ENCODE results near the gene SAMM50. TPM values are rescaled to one million over a fixed set of nuclear protein-coding genes. Genes with fewer than 3 reads are reported as not detected.
A peak's percentile ranks its signal among the peaks of the same experiment; 100 is the strongest.

The SAMM50 gene
- total RNA-seq, 2 donors from 2014 or later, result 24.8 to 26.0 TPM

GRCh38 chr22:43953988-43954785, 1.1 kb upstream of the SAMM50 start:
- ATAC-seq, result no peak
- Mint-ChIP-seq H3K36me3 (ENCODE audit: low read depth) (no peaks in the 10 kb centered on the region), H3K27me3 (peaks cover 12% of the 10 kb centered on the region), H3K4me3 (peak overlapping the region; percentile 96), H3K27ac (peak overlapping the region; percentile 93), H3K4me1 (peaks cover 34% of the 10 kb centered on the region)
- no peaks in the 10 kb centered on the region for H3K9me3 ChIP-seq (ENCODE audit: control insufficient read depth, low read length, poor library complexity, severe bottlenecking)
- DNase-seq, result no peak

- H3K27me3 Mint-ChIP-seq, result peaks cover 12% of the 10 kb centered on the region
- peak overlapping the region; percentile 96 for H3K4me3 Mint-ChIP-seq
- DNase-seq (no peak), ATAC-seq (peak; percentile 8)
- peak overlapping the region; percentile 93 for H3K27ac Mint-ChIP-seq
- H3K9me3 ChIP-seq (ENCODE audit: control insufficient read depth, low read length, poor library complexity, severe bottlenecking), result no peaks in the 10 kb centered on the region
- peaks cover 35% of the 10 kb centered on the region for H3K4me1 Mint-ChIP-seq
- no peaks in the 10 kb centered on the region for H3K36me3 Mint-ChIP-seq (ENCODE audit: low read depth)
Measured at GRCh38 chr22:43955883-43956782, 891 bp downstream of the SAMM50 start.

DNA sequence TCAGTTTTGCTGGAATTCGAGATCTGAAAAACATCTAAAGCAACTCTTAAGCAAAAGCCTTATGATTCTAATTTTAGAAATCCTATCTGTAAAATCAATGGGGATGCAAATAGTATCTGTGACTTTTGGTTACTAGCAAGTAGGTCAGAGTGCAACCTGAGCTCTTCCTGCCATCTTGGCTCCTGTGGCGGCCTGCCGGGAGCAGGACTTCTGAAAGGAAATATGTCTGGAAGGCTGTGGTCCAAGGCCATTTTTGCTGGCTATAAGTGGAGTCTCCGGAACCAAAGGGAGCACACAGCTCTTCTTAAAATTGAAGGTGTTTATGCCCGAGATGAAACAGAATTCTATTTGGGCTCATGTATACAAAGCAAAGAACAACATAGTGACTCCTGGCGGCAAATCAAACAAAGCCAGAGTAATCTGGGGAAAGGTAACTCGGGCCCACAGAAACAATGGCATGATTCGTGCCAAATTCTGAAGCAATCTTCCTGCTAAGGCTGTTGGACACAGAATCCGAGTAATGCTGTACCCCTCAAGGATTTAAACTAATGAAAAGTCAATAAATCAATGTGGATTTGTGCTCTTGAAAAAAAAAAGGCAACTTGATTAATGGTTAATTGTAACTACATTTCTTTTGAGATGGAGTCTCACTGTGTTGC, 1.7 kb downstream of the SAMM50 start:
- Mint-ChIP-seq H3K27ac (peak overlapping the region; percentile 93), H3K4me3 (peak overlapping the region; percentile 96), H3K4me1 (peaks cover 35% of the 10 kb centered on the region), H3K27me3 (peaks cover 5% of the 10 kb centered on the region), H3K36me3 (ENCODE audit: low read depth) (no peaks in the 10 kb centered on the region)
- no peaks in the 10 kb centered on the region for H3K9me3 ChIP-seq (ENCODE audit: control insufficient read depth, low read length, poor library complexity, severe bottlenecking)
- no peak for ATAC-seq
- DNase-seq, result no peak

GRCh38 chr22:43957871-43958270, 2.6 kb downstream of the SAMM50 start:
- Mint-ChIP-seq H3K4me1 (peaks cover 33% of the 10 kb centered on the region), H3K4me3 (peak overlapping the region; percentile 78), H3K27ac (no peak overlapping the region), H3K27me3 (no peaks in the 10 kb centered on the region), H3K36me3 (ENCODE audit: low read depth) (no peaks in the 10 kb centered on the region)
- ATAC-seq (no peak), DNase-seq (no peak)
- H3K9me3 ChIP-seq (ENCODE audit: control insufficient read depth, low read length, poor library complexity, severe bottlenecking), result no peaks in the 10 kb centered on the region

DNA sequence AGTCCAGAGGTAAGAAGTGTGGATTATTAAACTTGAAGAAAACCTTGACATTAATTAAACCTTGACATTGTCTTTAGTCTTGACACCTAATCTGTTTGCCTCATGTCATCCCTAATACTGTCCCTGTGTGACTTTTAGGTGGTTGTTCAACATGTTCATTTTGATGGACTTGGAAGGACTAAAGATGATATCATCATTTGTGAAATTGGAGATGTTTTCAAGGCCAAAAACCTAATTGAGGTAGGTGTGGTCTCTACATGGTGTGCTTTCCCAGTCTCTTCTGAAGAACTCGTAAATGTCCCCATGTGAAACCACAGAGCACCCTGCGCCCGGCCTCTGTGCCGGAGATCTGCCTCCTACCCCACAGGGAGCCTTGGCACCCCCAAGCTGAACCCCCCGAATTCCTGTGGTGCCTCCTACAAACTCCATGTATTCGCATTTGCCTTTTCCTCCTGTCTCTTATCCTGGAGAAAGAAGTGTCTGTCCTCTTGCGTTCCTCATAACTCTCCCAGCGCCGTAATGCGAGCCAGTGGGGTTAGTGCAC, 9.1 kb downstream of the SAMM50 start:
- Mint-ChIP-seq H3K27me3 (no peaks in the 10 kb centered on the region), H3K4me3 (no peak overlapping the region), H3K27ac (no peak overlapping the region), H3K4me1 (peaks cover 10% of the 10 kb centered on the region), H3K36me3 (ENCODE audit: low read depth) (peaks cover 13% of the 10 kb centered on the region)
- H3K9me3 ChIP-seq (ENCODE audit: control insufficient read depth, low read length, poor library complexity, severe bottlenecking), result no peaks in the 10 kb centered on the region
- DNase-seq (no peak), ATAC-seq (no peak)

GRCh38 chr22:43967069-43967468, 11.8 kb downstream of the SAMM50 start:
- Mint-ChIP-seq H3K36me3 (ENCODE audit: low read depth) (peaks cover 13% of the 10 kb centered on the region), H3K4me3 (no peak overlapping the region), H3K27me3 (no peaks in the 10 kb centered on the region), H3K27ac (no peak overlapping the region), H3K4me1 (peaks cover 13% of the 10 kb centered on the region)
- DNase-seq (no peak), ATAC-seq (no peak)
- no peaks in the 10 kb centered on the region for H3K9me3 ChIP-seq (ENCODE audit: control insufficient read depth, low read length, poor library complexity, severe bottlenecking)

- DNase-seq (no peak), ATAC-seq (no peak)
- H3K27ac Mint-ChIP-seq, result no peak overlapping the region
- no peak overlapping the region for H3K4me3 Mint-ChIP-seq
- no peaks in the 10 kb centered on the region for H3K9me3 ChIP-seq (ENCODE audit: control insufficient read depth, low read length, poor library complexity, severe bottlenecking)
- peaks cover 13% of the 10 kb centered on the region for H3K4me1 Mint-ChIP-seq
- H3K36me3 Mint-ChIP-seq (ENCODE audit: low read depth), result peaks cover 13% of the 10 kb centered on the region
- no peaks in the 10 kb centered on the region for H3K27me3 Mint-ChIP-seq
Measured at GRCh38 chr22:43968614-43969013, 13.4 kb downstream of the SAMM50 start.

DNA sequence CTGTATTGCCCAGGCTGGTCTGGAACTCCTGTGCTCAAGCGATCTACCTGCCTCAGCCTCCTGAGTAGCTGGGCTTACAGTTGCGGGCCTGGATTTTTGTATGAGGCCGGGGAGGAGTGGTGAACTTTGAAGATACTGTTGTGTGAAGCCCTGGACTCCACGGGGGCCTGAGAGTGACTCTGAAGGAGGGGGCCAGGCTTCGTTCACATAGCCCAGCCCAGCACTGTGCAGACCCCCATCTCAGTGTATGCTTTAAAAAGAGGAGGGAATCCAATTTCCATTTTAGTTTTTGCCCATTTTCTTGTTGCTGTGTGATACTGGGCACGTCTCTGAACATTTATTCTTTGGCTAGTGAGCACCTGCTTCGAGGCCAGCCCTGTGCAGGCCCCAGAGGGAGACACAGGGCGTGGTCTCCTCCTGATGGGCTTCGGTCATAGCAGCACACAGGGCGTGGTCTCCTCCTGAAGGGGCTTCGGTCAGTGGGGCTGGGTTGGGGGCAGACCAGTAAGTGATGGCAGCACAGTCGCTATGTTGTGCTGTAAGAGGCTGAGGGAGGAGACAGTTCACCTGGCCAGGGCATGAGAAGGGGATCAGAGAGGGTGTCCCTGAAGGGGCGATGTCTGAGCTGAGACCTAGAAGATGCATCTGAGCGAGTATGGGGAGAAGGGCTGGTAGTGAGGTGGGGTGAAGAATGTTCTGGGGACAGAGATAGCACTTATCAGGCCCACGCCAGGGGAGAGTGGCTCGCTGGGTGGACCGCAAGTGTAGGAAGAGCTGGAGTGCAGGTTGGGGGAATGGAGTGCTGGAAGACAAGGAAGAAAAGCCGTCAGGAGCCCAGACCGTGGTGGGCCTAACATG, 14.0 kb downstream of the SAMM50 start:
- Mint-ChIP-seq H3K4me1 (peaks cover 16% of the 10 kb centered on the region), H3K4me3 (no peak overlapping the region), H3K36me3 (ENCODE audit: low read depth) (peaks cover 12% of the 10 kb centered on the region), H3K27me3 (no peaks in the 10 kb centered on the region), H3K27ac (no peak overlapping the region)
- DNase-seq, result no peak
- no peak for ATAC-seq
- H3K9me3 ChIP-seq (ENCODE audit: control insufficient read depth, low read length, poor library complexity, severe bottlenecking), result no peaks in the 10 kb centered on the region

- ATAC-seq, result no peak
- no peak for DNase-seq
- H3K4me3 Mint-ChIP-seq, result no peak overlapping the region
- peaks cover 16% of the 10 kb centered on the region for H3K4me1 Mint-ChIP-seq
- H3K36me3 Mint-ChIP-seq (ENCODE audit: low read depth), result peaks cover 8% of the 10 kb centered on the region
- H3K27me3 Mint-ChIP-seq, result no peaks in the 10 kb centered on the region
- no peaks in the 10 kb centered on the region for H3K9me3 ChIP-seq (ENCODE audit: control insufficient read depth, low read length, poor library complexity, severe bottlenecking)
- no peak overlapping the region for H3K27ac Mint-ChIP-seq
Measured at GRCh38 chr22:43969989-43970755, 14.9 kb downstream of the SAMM50 start.

GRCh38 chr22:43971112-43971511, 15.9 kb downstream of the SAMM50 start:
- no peak for ATAC-seq
- Mint-ChIP-seq H3K27me3 (no peaks in the 10 kb centered on the region), H3K36me3 (ENCODE audit: low read depth) (peaks cover 8% of the 10 kb centered on the region), H3K4me3 (no peak overlapping the region), H3K4me1 (peaks cover 16% of the 10 kb centered on the region), H3K27ac (no peak overlapping the region)
- DNase-seq, result no peak
- H3K9me3 ChIP-seq (ENCODE audit: control insufficient read depth, low read length, poor library complexity, severe bottlenecking), result no peaks in the 10 kb centered on the region

GRCh38 chr22:43972931-43973462, 17.8 kb downstream of the SAMM50 start:
- H3K27me3 Mint-ChIP-seq, result no peaks in the 10 kb centered on the region
- no peak overlapping the region for H3K4me3 Mint-ChIP-seq
- peaks cover 7% of the 10 kb centered on the region for H3K4me1 Mint-ChIP-seq
- H3K9me3 ChIP-seq (ENCODE audit: control insufficient read depth, low read length, poor library complexity, severe bottlenecking), result no peaks in the 10 kb centered on the region
- no peak for ATAC-seq
- DNase-seq, result no peak
- no peak overlapping the region for H3K27ac Mint-ChIP-seq
- H3K36me3 Mint-ChIP-seq (ENCODE audit: low read depth), result no peaks in the 10 kb centered on the region
